Measurements from ENCODE around the gene BLMH.
"Not testable (repeated sequence)": the region's sequence is repeated elsewhere in the genome, so short reads cannot be mapped to it uniquely, and the experiment has no call there.

The BLMH gene

DNA sequence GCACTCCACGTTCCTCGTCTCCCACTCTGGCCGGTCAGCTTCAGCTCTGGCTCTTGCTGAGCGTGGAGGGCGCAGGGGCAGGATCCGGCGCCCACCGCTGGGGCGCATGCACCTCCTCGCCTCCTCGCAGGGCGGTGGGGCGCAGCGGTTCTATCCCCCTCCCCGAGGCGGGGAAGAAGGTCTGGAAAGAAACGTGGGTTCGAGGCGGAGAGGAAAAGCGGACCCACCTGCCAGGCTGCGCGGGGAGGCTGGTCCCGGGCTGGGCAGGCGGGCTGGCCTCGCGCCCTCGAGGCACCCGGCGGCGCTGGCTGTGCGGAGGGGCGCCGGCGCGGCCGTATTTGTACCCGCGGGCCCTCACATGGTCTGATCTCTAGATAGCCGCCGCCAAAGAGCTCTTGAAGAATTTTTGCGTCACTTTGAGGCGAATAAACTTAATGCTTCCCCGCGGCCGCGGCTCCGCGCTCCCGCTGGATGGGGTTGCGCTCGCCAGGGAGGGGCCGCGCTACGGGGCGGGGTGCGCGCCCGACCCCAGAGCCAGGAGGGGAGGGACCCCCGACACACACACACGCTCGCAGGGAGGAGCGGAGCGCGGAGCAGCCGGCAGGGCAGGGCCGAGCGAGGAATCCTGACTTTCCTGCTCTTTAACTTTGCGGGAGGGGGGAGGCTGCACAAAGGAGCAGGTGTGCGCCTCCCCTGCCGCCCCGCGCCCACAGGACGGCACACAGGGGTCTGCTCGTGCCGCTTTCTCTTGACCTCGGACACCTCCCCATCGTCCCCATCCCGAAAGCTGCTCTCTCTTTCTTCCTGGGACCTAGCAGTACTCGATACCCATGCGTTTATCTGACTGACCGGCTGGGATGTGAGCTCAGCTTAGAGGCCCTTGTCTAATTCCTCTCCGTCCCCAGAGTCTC is 56.1 kb downstream of the BLMH start, which contains the start of gene SLC6A4:
SLC6A4 (minus strand) TSS at position 312 of the 911 bp plus-strand sequence. CDS start 13,739 bp downstream, outside the sequence.
- DNase-seq, result peak; percentile 17
- in situ Hi-C loops (cut with HindIII; ENCODE audit: low pct_ligation_motif_present, low pct_unique_long_range_greater_than_20kb, low sequenced_read_pairs), result no loop called here

DNA sequence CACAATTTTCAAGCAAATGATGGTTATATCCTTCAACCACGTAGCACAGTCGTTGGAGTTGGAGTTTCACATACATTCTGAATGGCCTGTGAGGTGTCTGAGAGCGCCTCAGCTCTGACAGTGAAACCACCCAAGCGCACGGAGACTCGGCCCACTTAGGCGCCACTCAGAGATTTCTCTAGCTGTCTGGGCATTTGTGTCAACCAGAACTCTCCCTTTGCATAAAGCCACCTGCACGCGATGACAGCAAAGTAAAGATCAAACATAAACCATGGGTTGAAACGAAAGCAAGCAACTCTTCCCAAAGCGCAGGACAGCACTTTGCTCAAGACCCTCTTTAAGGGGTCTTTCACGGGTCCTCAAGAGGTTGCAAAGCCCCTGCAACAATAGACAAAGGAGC is 56.8 kb downstream of the BLMH start:
- DNase-seq, result no peak
- in situ Hi-C loops (cut with HindIII; ENCODE audit: low pct_ligation_motif_present, low pct_unique_long_range_greater_than_20kb, low sequenced_read_pairs), result no loop called here

DNA sequence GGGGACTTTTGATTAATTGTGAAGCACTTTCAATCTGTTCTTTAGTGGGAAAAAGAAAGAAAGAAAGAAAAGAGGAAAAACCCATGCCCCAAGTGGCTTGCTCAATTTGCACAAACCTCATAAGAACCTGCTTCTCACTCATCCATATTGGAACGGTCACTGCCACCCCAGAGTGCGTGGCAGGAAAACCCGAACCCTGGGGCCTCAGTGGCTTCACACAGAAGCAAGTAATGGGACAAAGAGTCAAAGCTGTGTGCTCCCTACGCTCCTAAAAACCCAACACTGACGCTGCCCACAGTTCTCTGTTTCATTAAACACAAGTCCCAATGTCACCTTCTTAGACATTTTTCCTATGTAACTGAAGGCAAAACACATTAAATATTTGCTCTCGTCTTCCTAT is 57.4 kb downstream of the BLMH start:
- in situ Hi-C loops (cut with HindIII; ENCODE audit: low pct_ligation_motif_present, low pct_unique_long_range_greater_than_20kb, low sequenced_read_pairs), result no loop called here
- no peak for DNase-seq

DNA sequence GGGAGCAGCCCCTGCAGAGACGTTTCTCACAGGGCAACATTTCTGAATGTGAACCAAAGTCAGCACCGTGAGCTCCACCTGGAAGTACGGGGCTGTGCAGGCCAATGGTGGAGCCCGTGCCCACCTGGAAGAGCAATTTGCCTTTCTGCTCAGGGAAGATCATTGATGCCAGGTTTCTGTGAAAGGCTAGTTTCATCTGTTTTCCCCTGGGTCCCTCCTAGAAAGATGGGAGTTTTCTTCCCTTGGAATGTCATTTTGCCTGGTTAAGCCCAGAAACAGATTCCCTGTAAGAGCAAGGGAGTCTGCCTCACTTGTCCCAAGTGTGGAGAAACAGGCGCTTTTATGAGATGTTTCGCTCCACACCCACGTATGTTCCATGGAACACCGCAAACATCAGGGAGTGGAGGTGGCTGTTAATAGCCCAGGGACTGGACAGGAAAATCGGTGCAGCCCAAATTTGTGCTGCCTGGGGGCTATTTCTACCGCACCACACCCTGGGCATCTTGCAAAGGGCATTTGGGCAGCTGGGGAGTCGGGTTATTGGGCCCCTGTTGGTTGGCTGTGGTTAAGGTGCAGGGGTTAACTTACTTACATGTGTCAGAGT is 58.8 kb downstream of the BLMH start:
- in situ Hi-C loops (cut with HindIII; ENCODE audit: low pct_ligation_motif_present, low pct_unique_long_range_greater_than_20kb, low sequenced_read_pairs), result no loop called here
- DNase-seq, result no peak

DNA sequence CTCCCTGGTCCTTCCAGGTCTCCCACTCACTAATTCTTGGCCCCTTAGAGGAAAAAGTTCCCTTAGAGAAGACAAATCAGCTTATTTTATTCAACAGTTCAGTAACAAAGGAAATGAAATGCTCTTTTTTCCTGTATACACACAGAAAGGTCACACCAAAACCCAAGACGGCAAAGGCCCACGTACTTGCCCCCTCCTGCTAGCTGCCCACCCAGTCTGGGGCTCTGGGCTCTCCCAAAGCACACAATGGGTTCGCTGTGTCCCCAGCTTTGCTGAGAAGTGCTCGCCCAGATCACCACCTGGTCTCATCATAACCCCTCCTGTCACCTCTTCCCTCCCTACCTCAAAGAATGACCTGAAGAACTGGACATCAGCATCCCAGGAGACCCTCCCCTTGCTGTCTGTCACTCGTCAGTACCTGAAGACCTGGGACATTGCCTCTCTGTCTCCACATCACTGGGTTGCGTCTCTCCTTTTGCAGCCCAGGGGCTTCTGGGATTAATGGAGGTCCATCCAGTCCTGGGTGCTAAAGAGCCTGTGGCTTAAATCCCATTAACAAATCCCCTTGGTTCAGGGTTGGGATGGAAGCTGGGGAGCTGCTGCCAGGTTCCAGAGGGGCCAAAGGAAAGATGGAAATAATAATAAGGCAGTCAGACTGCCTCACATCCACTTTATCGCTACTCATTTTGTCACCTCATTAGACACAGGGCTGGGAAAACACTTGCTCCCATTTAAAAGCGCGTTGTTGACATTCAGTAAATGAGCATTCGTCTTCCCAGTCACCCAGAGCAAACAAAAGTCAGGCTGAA is 59.5 kb downstream of the BLMH start:
- DNase-seq, result no peak
- in situ Hi-C loops (cut with HindIII; ENCODE audit: low pct_ligation_motif_present, low pct_unique_long_range_greater_than_20kb, low sequenced_read_pairs), result no loop called here

DNA sequence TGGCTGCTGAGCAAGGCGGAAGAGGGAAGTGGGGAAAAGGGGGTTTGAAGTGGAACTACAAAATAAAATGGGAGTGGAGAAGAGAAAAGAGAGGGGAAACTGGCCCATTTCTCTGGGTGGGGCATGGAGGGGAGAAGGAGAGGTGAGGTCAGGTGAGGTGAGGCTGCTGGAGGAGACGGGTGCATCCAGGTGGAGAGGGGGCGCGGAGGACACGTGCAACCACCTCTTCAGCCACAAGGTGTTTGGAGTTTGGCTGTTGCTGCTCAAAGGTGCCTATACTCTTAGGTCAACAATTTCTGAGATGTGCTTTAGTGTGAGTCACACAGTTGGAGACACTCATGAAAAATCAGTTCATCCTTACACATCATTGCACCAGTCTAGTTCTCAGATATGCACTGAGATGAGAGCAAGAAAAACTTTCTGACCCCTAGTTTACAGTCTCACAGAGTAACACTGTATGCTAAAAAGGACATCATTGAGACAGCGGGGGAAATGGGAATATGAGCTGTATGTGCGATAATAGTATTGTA is 61.1 kb downstream of the BLMH start:
- in situ Hi-C loops (cut with HindIII; ENCODE audit: low pct_ligation_motif_present, low pct_unique_long_range_greater_than_20kb, low sequenced_read_pairs), result no loop called here
- no peak for DNase-seq

DNA sequence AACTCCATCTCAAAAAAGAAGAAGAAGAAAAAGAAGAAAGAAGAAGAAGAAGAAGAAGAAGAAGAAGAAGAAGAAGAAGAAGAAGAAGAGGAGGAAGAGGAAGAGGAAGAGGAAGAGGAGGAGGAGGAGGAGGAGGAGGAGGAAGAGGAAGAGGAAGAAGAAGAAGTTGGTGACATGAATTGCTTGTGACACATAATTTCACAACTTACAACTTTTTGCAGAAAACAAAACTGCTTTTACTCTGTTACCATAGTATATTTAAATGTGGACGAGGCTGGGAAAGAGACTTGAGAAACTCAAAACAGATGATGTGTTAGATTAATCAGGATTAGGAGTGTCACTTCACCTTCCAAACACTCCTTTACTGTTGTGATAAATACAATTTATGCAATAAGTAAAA is 61.7 kb downstream of the BLMH start:
- in situ Hi-C loops (cut with HindIII; ENCODE audit: low pct_ligation_motif_present, low pct_unique_long_range_greater_than_20kb, low sequenced_read_pairs); DNase-seq: not testable (repeated sequence)

DNA sequence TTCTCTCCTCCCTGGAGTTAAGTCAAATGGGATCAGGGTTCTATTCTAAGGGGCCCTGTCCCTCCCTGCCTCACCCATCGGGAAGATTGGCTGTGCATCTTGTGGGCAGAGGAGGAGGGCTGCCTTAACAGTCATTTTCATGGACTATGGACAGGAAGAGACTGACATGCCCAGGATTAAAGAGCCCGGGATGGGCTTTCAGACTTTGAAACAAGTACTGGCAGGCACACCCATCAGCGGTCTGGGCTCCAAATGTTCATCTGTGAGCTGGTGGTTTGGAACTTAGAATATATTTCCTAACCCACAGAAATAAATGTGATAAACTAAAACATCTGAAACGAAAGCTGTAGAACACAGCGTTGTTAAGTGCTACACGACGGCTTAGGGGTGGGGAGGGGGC is 62.7 kb downstream of the BLMH start:
- DNase-seq, result no peak
- in situ Hi-C loops (cut with HindIII; ENCODE audit: low pct_ligation_motif_present, low pct_unique_long_range_greater_than_20kb, low sequenced_read_pairs), result no loop called here

DNA sequence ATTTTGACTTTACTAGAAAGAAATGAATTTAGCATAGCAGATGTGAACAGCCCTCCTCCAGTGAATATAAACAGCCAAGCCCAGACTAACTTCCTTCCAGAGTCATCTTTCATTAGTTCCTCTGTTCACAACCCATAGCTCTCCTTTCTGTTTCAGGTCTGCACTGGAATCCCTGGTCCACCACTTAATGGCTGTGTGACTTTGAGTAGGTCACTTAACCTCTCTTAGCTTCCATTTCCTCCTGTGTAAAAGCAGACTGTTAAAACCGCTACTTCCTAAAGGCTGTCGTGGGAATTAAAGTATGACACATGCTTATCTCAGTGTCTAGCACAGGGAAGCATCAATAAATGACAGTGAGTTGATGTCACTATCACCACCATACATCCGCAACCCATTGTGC is 63.7 kb downstream of the BLMH start:
- in situ Hi-C loops (cut with HindIII; ENCODE audit: low pct_ligation_motif_present, low pct_unique_long_range_greater_than_20kb, low sequenced_read_pairs), result no loop called here
- no peak for DNase-seq

DNA sequence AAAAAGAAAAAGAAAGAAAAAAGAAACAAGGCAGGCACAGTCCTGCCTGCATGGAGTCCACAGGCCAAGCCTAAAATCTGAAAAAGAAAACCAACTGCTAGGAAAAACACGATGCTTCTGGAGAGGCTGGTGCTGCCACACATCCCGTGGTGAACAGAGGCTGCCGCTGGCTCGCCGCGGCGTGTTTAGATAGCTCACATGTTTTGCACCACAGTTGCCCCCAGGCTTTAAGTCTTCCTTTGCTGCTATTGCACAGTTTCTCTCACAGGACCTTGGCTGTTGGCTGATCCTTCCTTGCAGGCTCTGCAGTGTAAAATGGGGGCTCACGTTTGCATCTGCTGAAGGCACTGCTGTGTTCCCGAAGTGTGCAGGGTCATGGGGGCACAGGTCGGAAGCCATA is 64.9 kb downstream of the BLMH start:
- DNase-seq, result no peak
- in situ Hi-C loops (cut with HindIII; ENCODE audit: low pct_ligation_motif_present, low pct_unique_long_range_greater_than_20kb, low sequenced_read_pairs), result no loop called here

DNA sequence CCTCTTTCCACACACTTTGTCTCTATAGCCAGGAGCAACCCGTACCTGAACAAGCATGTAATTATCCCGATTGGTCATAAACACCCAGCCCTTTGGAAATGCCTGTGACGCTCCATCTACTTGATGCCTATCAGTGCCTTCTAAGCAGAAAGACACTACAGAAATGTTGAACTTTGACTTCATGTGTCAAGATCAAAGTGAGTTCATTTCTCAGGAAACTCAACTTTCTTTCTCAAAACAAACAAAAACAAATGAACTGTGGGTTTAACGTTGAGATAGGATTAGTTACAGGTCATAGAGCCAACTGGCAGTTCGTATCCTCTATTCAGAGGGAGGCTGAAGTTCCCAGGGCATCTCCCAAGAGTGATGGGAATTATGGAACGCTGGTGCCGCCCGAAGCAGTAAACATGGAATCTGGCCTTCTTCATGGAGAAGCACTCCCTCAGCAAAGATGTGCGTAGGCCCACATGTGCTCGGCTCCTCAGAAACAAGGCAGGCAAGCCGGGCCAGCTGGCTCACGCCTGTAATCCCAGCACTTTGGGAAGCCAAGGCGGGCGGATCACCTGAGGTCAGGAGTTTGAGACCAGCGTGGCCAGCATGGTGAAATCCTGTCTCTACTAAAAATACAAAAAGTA is 65.7 kb downstream of the BLMH start:
- DNase-seq, result no peak
- in situ Hi-C loops (cut with HindIII; ENCODE audit: low pct_ligation_motif_present, low pct_unique_long_range_greater_than_20kb, low sequenced_read_pairs), result no loop called here

DNA sequence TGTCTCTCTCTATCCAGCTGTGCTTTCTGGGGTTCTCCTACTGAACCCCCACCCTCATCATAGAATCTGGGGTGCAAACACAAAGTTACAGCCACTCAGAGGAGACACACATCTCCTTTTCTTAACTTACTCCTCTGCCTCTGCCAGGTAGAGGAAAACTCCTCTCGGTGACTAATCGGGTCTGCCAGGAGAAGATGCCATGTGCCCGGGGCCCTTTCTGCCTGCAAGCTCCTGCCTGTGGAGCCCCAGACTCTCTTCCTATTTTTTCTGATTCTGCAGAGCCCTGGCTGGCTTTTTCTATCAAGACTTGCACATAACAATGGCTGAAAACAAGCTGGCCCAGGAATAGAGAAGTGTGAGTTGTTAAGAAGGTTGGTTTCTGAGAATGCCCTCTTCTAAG is 66.6 kb downstream of the BLMH start:
- in situ Hi-C loops (cut with HindIII; ENCODE audit: low pct_ligation_motif_present, low pct_unique_long_range_greater_than_20kb, low sequenced_read_pairs), result no loop called here

DNA sequence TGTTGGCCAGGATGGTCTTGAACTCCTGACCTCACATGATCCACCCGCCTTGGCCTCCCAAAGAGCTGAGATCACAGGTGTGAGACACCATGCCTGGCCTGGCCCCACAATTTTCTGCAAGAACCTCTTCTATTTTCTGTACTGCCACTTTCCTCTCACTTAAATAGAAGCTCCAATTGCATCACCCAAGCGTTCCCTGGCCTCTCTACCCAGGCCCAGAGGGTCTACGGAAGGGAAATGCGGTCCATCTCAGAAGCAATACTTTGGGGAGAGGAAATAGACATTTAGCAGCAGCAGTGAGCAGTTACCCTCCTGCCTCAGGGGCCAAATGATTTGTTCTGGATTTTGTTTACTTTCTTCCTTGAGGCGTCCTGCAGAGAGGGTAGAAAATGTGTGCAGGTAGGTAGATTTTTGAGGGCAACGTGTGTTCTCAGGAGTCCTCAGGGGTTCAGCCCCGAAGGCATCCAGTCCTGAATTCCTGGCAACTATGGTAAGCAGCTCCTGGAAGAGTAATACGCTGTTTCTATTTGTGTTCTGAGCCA is 67.3 kb downstream of the BLMH start:
- in situ Hi-C loops (cut with HindIII; ENCODE audit: low pct_ligation_motif_present, low pct_unique_long_range_greater_than_20kb, low sequenced_read_pairs), result no loop called here
- DNase-seq, result no peak

More for the DNA sequence above, 66.6 kb downstream of the BLMH start:
- DNase-seq, result no peak

DNA sequence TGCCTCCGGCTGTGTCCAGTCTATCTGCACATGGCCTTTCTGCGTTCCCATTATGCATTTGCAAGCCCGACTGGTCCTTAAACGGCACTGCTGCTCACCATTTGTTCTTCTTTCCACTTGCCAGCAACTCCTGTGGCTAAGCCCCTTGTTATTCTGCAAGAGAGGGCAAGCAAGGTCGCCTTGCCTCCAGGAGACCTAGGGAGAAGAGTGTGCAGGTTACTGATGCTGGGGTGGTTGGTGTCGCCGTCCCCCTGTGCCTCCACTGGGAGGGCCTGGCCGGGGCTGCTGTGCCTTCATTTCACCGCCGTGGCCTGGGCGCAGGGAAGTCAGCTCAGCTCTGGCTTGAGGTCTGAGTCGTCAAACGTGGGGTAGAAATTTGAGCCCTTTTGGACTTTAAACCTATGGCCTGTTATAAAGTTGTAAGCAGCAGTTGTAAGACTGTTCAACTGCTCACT is 69.0 kb downstream of the BLMH start:
- DNase-seq, result no peak
- in situ Hi-C loops (cut with HindIII; ENCODE audit: low pct_ligation_motif_present, low pct_unique_long_range_greater_than_20kb, low sequenced_read_pairs), result no loop called here

DNA sequence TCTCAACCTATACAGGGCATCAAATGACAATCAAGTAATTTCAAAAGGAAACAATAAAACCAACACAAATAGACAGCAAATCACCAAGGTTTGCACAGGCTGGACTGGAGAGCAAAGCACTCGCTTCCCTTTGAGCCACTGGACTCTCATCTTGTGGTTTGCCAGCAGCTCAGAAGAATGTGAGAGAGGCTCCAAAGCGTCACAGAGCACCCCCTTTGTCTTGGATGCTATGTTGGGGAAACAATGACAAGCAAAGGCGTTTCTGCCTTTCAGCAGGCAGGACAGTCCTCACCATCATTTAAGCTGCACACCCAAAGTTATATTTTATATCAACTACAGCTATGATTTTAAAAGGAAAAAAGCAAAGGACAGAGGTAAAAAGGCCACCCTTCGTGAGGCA is 69.5 kb downstream of the BLMH start:
- in situ Hi-C loops (cut with HindIII; ENCODE audit: low pct_ligation_motif_present, low pct_unique_long_range_greater_than_20kb, low sequenced_read_pairs), result no loop called here
- no peak for DNase-seq

DNA sequence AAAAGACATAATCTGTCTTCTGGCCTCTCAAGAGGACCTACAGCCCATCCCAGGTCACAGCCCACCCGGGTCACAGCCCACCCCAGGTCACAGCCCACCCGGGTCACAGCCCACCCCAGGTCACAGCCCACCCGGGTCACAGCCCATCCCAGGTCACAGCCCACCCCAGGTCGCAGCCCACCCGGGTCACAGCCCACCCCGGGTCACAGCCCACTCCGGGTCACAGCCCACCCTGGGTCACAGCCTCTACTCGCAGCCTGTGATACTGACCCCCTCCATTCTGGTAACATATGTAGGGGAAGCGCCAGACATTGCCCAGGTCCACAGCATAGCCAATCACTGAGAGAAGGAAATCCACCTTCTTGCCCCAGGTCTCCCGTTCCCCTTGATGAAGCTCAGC is 70.4 kb downstream of the BLMH start:
- no peak for DNase-seq
- in situ Hi-C loops (cut with HindIII; ENCODE audit: low pct_ligation_motif_present, low pct_unique_long_range_greater_than_20kb, low sequenced_read_pairs), result no loop called here

DNA sequence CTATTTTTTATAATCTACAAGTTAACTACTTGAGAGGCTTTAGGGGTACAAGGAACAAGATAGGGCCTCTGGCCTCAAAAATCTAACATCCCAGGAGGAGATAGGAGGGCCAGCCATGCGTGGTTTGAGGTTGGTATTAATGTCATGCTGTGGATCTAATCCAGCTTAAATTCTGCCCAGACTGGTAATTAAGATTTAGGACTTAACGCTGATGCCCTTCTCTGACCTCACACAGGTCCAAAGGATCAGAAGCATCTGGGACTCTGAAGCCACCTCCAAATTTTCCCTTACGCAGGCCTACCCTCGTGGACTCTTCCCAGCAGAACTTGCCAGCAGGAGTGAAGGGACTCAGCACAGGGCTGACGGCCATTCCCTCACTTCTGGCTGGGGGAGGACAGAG is 71.3 kb downstream of the BLMH start:
- no peak for DNase-seq
- in situ Hi-C loops (cut with HindIII; ENCODE audit: low pct_ligation_motif_present, low pct_unique_long_range_greater_than_20kb, low sequenced_read_pairs), result no loop called here

DNA sequence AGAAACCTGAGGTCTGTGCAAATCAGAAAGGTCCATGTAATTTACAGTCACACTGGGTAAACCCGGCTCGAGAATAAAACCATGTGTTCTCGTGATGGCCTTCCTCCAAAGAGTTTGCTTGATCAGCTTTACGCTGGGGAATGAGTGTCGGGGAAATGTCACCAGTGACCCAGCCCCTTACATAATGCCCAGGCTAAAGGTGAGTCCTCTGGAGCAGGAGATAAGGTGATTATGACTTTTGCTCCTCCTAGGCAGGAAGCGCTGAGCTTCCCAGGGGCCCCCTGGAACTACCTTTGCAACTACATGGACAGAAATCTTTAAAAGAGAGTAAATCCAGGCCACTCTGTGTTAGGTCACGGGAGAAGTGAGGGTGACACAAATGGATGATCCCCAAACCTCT is 71.9 kb downstream of the BLMH start:
- in situ Hi-C loops (cut with HindIII; ENCODE audit: low pct_ligation_motif_present, low pct_unique_long_range_greater_than_20kb, low sequenced_read_pairs), result no loop called here
- DNase-seq, result no peak
